Mesothelial cell of epicardium (in vitro differentiated cells): ENCODE measurements around the gene SLC38A10. TPM values are rescaled to one million over a fixed set of nuclear protein-coding genes. Genes with fewer than 3 reads are reported as not detected.

Experiments
- DNase-seq, 2 experiments: peaks; one replicate each; pipeline ENCODE4 v3.0.0; 2021; ENCODE audit warnings: low spot score in 2 of 2; ENCODE audit not compliant: unreplicated experiment in 2 of 2
- H3K27ac Mint-ChIP-seq: 2 replicates; pipeline ENCODE4 v1.8.0; 2021; ENCODE audit warnings: mixed read lengths
- H3K27me3 Mint-ChIP-seq: 2 replicates; pipeline ENCODE4 v1.8.0; 2021; ENCODE audit warnings: low read depth, mixed read lengths
- H3K36me3 Mint-ChIP-seq: 2 replicates; pipeline ENCODE4 v1.8.0; 2021; ENCODE audit warnings: mixed read lengths
- H3K4me1 Mint-ChIP-seq: 2 replicates; pipeline ENCODE4 v1.8.0; 2021; ENCODE audit warnings: mixed read lengths
- H3K4me3 Mint-ChIP-seq: 2 replicates; pipeline ENCODE4 v1.8.0; 2021; ENCODE audit warnings: mild to moderate bottlenecking, moderate library complexity, mixed read lengths
- H3K9me3 Mint-ChIP-seq: 2 replicates; pipeline ENCODE4 v1.8.0; 2021; ENCODE audit warnings: mixed read lengths
- total RNA-seq: library from RNA; stranded (reverse); gene quantifications from 3 replicates; pipeline ENCODE4 v1.2.1, GENCODE V29; 2021
- TF ChIP-seq, protein P1 (sequence below): fragments of 200-600 bp; sonication (generic); IDR thresholded peaks from one replicate; pipeline ENCODE4 v1.5.0; 2021; ENCODE audit warnings: antibody characterized with exemption; ENCODE audit not compliant: unreplicated experiment

Gene SLC38A10
- total RNA-seq, 1 donor from 2014 or later = 103 TPM

DNA sequence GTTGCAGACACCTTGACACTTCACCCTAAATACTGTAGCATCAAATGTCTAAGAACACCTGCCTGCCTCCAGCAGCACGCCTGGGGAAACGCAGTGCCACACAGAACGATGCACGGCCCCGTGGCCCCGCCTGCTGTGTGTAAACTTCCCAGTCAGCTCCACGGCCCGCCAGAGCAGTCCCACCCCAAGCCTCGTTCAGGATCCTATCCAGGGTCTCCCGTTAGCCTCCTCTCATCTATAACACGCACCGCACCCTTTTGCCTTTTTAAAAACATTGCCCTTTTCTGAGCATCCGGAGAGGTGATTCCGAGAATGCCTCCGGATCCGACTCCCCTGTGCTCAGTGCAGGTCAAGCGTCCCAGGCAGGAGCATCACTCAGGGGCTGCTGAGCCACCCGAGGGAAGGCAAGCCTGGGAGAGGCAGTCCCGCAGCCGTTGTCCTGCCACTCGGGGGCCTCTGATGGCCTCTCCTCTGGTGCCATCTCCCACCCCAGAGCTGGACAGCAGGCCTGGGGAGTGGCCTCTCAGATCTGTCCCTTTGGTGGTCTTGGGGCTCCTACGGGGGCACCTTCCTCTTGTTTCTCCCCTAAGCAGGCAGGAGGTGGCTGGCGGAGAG lies 37.9 kb upstream of the SLC38A10 start:
- no peak overlapping the region for H3K4me3 Mint-ChIP-seq
- peak overlapping the region; percentile 16 for H3K27ac Mint-ChIP-seq
- H3K4me1 Mint-ChIP-seq = peaks cover 46% of the 10 kb centered on the region

DNA sequence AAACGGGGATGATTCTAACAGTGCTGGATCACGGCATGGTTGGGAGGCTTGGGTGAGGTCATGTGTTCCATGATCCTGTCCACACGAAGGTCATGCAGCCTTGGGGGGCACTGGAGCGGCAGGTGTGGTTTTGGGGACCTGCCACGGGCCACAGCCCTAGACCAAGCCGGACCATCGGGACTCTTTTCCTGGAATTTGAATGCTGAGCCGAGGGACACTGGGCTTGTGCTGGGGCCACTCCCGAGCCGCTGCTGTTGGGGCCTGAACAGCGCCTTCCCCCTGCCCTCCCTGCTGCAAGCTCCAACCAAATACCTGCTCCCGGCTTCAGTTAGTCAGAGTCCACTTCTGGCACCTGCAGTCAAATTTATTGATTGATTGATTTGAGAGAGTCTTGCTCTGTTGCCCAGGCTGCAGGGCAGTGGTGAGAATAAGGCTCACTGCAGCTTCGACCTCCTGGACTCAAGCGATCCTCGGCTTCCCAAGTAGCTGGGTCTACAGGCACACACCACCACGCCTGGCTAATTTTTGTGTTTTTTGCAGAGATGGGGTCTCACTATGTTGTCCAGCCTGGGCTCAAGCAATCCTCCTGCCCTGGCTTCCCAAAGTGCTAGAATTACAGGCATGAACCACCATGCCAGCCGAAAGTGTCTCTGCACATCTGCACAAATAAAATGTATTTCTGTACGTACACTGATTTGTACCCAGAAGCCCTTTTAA lies 37.2 kb upstream of the SLC38A10 start:
- Mint-ChIP-seq H3K4me3 (no peak overlapping the region), H3K36me3 (no peaks in the 10 kb centered on the region), H3K4me1 (peaks cover 46% of the 10 kb centered on the region), H3K27me3 (no peaks in the 10 kb centered on the region), H3K9me3 (no peaks in the 10 kb centered on the region), H3K27ac (no peak overlapping the region)
- no peak for DNase-seq
- TF ChIP-seq, protein P1, sequence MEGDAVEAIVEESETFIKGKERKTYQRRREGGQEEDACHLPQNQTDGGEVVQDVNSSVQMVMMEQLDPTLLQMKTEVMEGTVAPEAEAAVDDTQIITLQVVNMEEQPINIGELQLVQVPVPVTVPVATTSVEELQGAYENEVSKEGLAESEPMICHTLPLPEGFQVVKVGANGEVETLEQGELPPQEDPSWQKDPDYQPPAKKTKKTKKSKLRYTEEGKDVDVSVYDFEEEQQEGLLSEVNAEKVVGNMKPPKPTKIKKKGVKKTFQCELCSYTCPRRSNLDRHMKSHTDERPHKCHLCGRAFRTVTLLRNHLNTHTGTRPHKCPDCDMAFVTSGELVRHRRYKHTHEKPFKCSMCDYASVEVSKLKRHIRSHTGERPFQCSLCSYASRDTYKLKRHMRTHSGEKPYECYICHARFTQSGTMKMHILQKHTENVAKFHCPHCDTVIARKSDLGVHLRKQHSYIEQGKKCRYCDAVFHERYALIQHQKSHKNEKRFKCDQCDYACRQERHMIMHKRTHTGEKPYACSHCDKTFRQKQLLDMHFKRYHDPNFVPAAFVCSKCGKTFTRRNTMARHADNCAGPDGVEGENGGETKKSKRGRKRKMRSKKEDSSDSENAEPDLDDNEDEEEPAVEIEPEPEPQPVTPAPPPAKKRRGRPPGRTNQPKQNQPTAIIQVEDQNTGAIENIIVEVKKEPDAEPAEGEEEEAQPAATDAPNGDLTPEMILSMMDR = no peak

More for the DNA sequence above, 37.9 kb upstream of the SLC38A10 start:
- TF ChIP-seq, protein P1 = no peak
- Mint-ChIP-seq H3K9me3 (no peaks in the 10 kb centered on the region), H3K27me3 (no peaks in the 10 kb centered on the region), H3K36me3 (no peaks in the 10 kb centered on the region)
- DNase-seq = no peak

GRCh38 chr17:81331527-81332043 lies 36.5 kb upstream of the SLC38A10 start:
- H3K9me3 Mint-ChIP-seq = no peaks in the 10 kb centered on the region
- no peak overlapping the region for H3K4me3 Mint-ChIP-seq
- H3K36me3 Mint-ChIP-seq = no peaks in the 10 kb centered on the region
- H3K27ac Mint-ChIP-seq = no peak overlapping the region
- H3K4me1 Mint-ChIP-seq = peaks cover 51% of the 10 kb centered on the region
- no peaks in the 10 kb centered on the region for H3K27me3 Mint-ChIP-seq
- no peak for DNase-seq
- TF ChIP-seq, protein P1 = no peak

GRCh38 chr17:81330884-81331245 lies 35.8 kb upstream of the SLC38A10 start:
- H3K36me3 Mint-ChIP-seq = no peaks in the 10 kb centered on the region
- H3K9me3 Mint-ChIP-seq = no peaks in the 10 kb centered on the region
- H3K4me1 Mint-ChIP-seq = peaks cover 48% of the 10 kb centered on the region
- H3K27me3 Mint-ChIP-seq = no peaks in the 10 kb centered on the region
- no peak overlapping the region for H3K4me3 Mint-ChIP-seq
- no peak for DNase-seq
- TF ChIP-seq, protein P1 = no peak
- H3K27ac Mint-ChIP-seq = peak overlapping the region; percentile 34

GRCh38 chr17:81329927-81330883 lies 35.1 kb upstream of the SLC38A10 start:
- H3K27ac Mint-ChIP-seq = peak overlapping the region; percentile 79
- TF ChIP-seq, protein P1 = no peak
- H3K4me1 Mint-ChIP-seq = peaks cover 45% of the 10 kb centered on the region
- no peaks in the 10 kb centered on the region for H3K27me3 Mint-ChIP-seq
- H3K36me3 Mint-ChIP-seq = no peaks in the 10 kb centered on the region
- peak overlapping the region; percentile 13 for H3K4me3 Mint-ChIP-seq
- DNase-seq = no peak
- no peaks in the 10 kb centered on the region for H3K9me3 Mint-ChIP-seq
